ENCODE data around the gene LRIG3.
"Not testable (repeated sequence)": the region's sequence is repeated elsewhere in the genome, so short reads cannot be mapped to it uniquely, and the experiment has no call there.

Gene LRIG3

GRCh38 chr12:58857206-58857605 is 63.1 kb downstream of the LRIG3 start:
- not testable (repeated sequence) for H2AK5ac ChIP-seq (ENCODE audit: low read length, severe bottlenecking); H3K27me3 ChIP-seq (ENCODE audit: control insufficient read depth in 1 of 2, insufficient read depth in 1 of 2, low read length in 2 of 2); H3K18ac ChIP-seq (ENCODE audit: low read depth in 1 of 2, low read length in 2 of 2); H3K79me1 ChIP-seq (replicated peaks; ENCODE audit: low read length, poor library complexity, severe bottlenecking); H2BK5ac ChIP-seq (ENCODE audit: low read depth, low read length, poor library complexity, severe bottlenecking); H3K4me1 ChIP-seq (ENCODE audit: control insufficient read depth, insufficient read depth, low read depth, low read length); H3K23ac ChIP-seq (ENCODE audit: low read length in 2 of 2); H3K9me3 ChIP-seq (ENCODE audit: control insufficient read depth, low read length); H3K4ac ChIP-seq (ENCODE audit: low read depth in 1 of 2, low read length in 2 of 2); DNase-seq; H3K36me3 ChIP-seq (ENCODE audit: control insufficient read depth in 1 of 2, insufficient read depth in 2 of 2, low read depth in 1 of 2, low read length in 2 of 2); H2BK15ac ChIP-seq (ENCODE audit: low read depth, poor library complexity, severe bottlenecking); H4K91ac ChIP-seq (ENCODE audit: low read length); H3K4me2 ChIP-seq (ENCODE audit: low read length, poor library complexity, severe bottlenecking); H3K9ac ChIP-seq (ENCODE audit: low read length); H3K27ac ChIP-seq (ENCODE audit: low read length, poor library complexity, severe bottlenecking); H2BK120ac ChIP-seq (ENCODE audit: low read depth, low read length); H2AFZ ChIP-seq (ENCODE audit: low read depth, low read length); H4K8ac ChIP-seq (ENCODE audit: low read length); H2BK12ac ChIP-seq (ENCODE audit: low read length in 2 of 2); H3K14ac ChIP-seq (ENCODE audit: low read length in 2 of 2); H3K4me3 ChIP-seq (ENCODE audit: insufficient read depth in 1 of 2, low read depth in 1 of 2, low read length in 2 of 2)
- 67% methylated on average over 1 of the region's 1 CpG for WGBS

GRCh38 chr12:58855630-58856029 is 64.7 kb downstream of the LRIG3 start:
- not testable (repeated sequence) for H4K8ac ChIP-seq (ENCODE audit: low read length); H2BK120ac ChIP-seq (ENCODE audit: low read depth, low read length); H3K79me1 ChIP-seq (replicated peaks; ENCODE audit: low read length, poor library complexity, severe bottlenecking); H3K14ac ChIP-seq (ENCODE audit: low read length in 2 of 2); H3K9ac ChIP-seq (ENCODE audit: low read length); H3K27ac ChIP-seq (ENCODE audit: low read length, poor library complexity, severe bottlenecking); H2BK5ac ChIP-seq (ENCODE audit: low read depth, low read length, poor library complexity, severe bottlenecking); H3K36me3 ChIP-seq (ENCODE audit: control insufficient read depth in 1 of 2, insufficient read depth in 2 of 2, low read depth in 1 of 2, low read length in 2 of 2); H4K91ac ChIP-seq (ENCODE audit: low read length); H3K4ac ChIP-seq (ENCODE audit: low read depth in 1 of 2, low read length in 2 of 2); H3K4me3 ChIP-seq (ENCODE audit: insufficient read depth in 1 of 2, low read depth in 1 of 2, low read length in 2 of 2); H3K4me2 ChIP-seq (ENCODE audit: low read length, poor library complexity, severe bottlenecking); H2AK5ac ChIP-seq (ENCODE audit: low read length, severe bottlenecking); H3K27me3 ChIP-seq (ENCODE audit: control insufficient read depth in 1 of 2, insufficient read depth in 1 of 2, low read length in 2 of 2); H3K9me3 ChIP-seq (ENCODE audit: control insufficient read depth, low read length); H3K4me1 ChIP-seq (ENCODE audit: control insufficient read depth, insufficient read depth, low read depth, low read length); H3K18ac ChIP-seq (ENCODE audit: low read depth in 1 of 2, low read length in 2 of 2); H2BK15ac ChIP-seq (ENCODE audit: low read depth, poor library complexity, severe bottlenecking); H2AFZ ChIP-seq (ENCODE audit: low read depth, low read length); DNase-seq; H2BK12ac ChIP-seq (ENCODE audit: low read length in 2 of 2); H3K23ac ChIP-seq (ENCODE audit: low read length in 2 of 2)
- 98% methylated on average over 5 of the region's 5 CpGs for WGBS

DNA sequence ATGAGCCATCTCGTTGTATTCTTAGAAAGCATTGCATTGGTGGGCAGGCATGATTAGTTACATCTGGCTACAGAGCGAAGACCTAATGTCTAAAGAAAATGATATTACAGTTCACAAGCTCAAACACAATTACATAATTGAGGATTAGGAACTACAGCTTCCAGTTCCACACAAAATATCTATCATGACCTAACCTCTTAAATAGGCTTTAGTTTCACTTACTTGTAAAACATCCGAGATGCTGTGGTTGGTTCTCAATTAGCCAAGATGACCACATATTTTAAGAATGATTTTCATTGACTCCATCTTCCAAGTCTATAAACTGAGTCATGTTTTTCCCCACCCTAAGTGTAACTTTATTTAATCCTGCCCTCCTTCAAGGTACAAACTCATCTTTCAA is 69.5 kb downstream of the LRIG3 start:
- DNase-seq, result no peak

DNA sequence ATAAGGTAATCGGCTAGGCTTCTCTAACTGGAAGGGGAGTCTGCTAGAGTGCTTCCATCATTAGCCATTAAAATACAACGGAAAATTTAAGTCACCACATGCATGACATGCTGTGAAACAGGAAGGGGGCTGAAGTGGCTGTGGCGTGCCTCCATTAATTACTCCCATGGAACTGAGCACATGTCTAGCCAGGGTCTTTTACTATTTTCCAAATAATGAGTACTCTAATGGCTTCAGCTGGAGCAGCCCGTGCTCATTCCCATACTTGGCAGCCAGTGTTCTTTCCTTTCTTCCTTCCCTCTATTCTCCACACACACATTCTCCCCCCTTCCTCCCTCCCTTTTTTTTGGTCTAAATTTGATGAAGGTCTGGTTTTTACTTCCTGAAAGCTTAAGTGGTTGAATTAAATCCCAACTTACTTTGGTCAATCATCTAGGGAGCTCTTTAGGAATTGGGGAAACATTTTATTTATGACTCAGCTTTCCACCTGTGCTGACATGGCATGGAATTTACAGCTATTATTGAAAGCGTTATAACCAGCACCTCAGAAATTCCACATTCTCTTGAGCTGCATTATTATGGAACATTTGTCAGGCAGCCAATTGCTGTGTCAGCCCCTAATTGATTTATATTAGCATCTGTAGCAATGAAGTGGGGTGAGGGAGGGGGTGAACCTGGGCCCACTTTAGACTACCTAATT is 72.3 kb downstream of the LRIG3 start:
- H2AFZ ChIP-seq (ENCODE audit: low read depth, low read length), result no peak overlapping the region
- 42% methylated on average over 5 of the region's 5 CpGs for WGBS
- H2AK5ac ChIP-seq (ENCODE audit: low read length, severe bottlenecking), result no peak overlapping the region
- DNase-seq, result no peak
- no peak overlapping the region for H3K27ac ChIP-seq (ENCODE audit: low read length, poor library complexity, severe bottlenecking)
- no peak overlapping the region for H3K14ac ChIP-seq (ENCODE audit: low read length in 2 of 2)
- no peaks in the 10 kb centered on the region for H3K27me3 ChIP-seq (ENCODE audit: control insufficient read depth in 1 of 2, insufficient read depth in 1 of 2, low read length in 2 of 2)
- no peaks in the 10 kb centered on the region for H3K4me1 ChIP-seq (ENCODE audit: control insufficient read depth, insufficient read depth, low read depth, low read length)
- H2BK12ac ChIP-seq (ENCODE audit: low read length in 2 of 2), result no peak overlapping the region
- H4K91ac ChIP-seq (ENCODE audit: low read length), result no peak overlapping the region
- H2BK15ac ChIP-seq (ENCODE audit: low read depth, poor library complexity, severe bottlenecking), result no peak overlapping the region
- H3K4me3 ChIP-seq (ENCODE audit: insufficient read depth in 1 of 2, low read depth in 1 of 2, low read length in 2 of 2), result no peak overlapping the region
- no peak overlapping the region for H2BK120ac ChIP-seq (ENCODE audit: low read depth, low read length)
- H3K18ac ChIP-seq (ENCODE audit: low read depth in 1 of 2, low read length in 2 of 2), result no peak overlapping the region
- no peaks in the 10 kb centered on the region for H3K9me3 ChIP-seq (ENCODE audit: control insufficient read depth, low read length)
- peaks cover 0 to 4% of the 10 kb centered on the region in 2 experiments for H3K36me3 ChIP-seq (ENCODE audit: control insufficient read depth in 1 of 2, insufficient read depth in 2 of 2, low read depth in 1 of 2, low read length in 2 of 2)
- no peaks in the 10 kb centered on the region for H3K79me1 ChIP-seq (replicated peaks; ENCODE audit: low read length, poor library complexity, severe bottlenecking)
- H3K4me2 ChIP-seq (ENCODE audit: low read length, poor library complexity, severe bottlenecking), result no peak overlapping the region
- H2BK5ac ChIP-seq (ENCODE audit: low read depth, low read length, poor library complexity, severe bottlenecking), result no peak overlapping the region
- no peak overlapping the region for H4K8ac ChIP-seq (ENCODE audit: low read length)
- H3K4ac ChIP-seq (ENCODE audit: low read depth in 1 of 2, low read length in 2 of 2), result no peak overlapping the region
- no peak overlapping the region for H3K9ac ChIP-seq (ENCODE audit: low read length)
- no peak overlapping the region for H3K23ac ChIP-seq (ENCODE audit: low read length in 2 of 2)

More for the DNA sequence above, 69.5 kb downstream of the LRIG3 start:
- Histone ChIP-seq H4K91ac (ENCODE audit: low read length) (no peak overlapping the region), H3K4me1 (ENCODE audit: control insufficient read depth, insufficient read depth, low read depth, low read length) (no peaks in the 10 kb centered on the region), H3K27ac (ENCODE audit: low read length, poor library complexity, severe bottlenecking) (no peak overlapping the region), H2BK12ac (ENCODE audit: low read length in 2 of 2) (no peak overlapping the region), H3K36me3 (ENCODE audit: control insufficient read depth in 1 of 2, insufficient read depth in 2 of 2, low read depth in 1 of 2, low read length in 2 of 2) (peaks cover 0 to 4% of the 10 kb centered on the region in 2 experiments), H3K4me2 (ENCODE audit: low read length, poor library complexity, severe bottlenecking) (no peak overlapping the region), H3K9ac (ENCODE audit: low read length) (no peak overlapping the region), H3K4me3 (ENCODE audit: insufficient read depth in 1 of 2, low read depth in 1 of 2, low read length in 2 of 2) (no peak overlapping the region), H4K8ac (ENCODE audit: low read length) (no peak overlapping the region), H2AFZ (ENCODE audit: low read depth, low read length) (no peak overlapping the region), H3K79me1 (replicated peaks; ENCODE audit: low read length, poor library complexity, severe bottlenecking) (no peaks in the 10 kb centered on the region), H3K27me3 (ENCODE audit: control insufficient read depth in 1 of 2, insufficient read depth in 1 of 2, low read length in 2 of 2) (no peaks in the 10 kb centered on the region), H3K18ac (ENCODE audit: low read depth in 1 of 2, low read length in 2 of 2) (no peak overlapping the region), H2BK120ac (ENCODE audit: low read depth, low read length) (no peak overlapping the region), H2AK5ac (ENCODE audit: low read length, severe bottlenecking) (no peak overlapping the region), H3K4ac (ENCODE audit: low read depth in 1 of 2, low read length in 2 of 2) (no peak overlapping the region), H3K23ac (ENCODE audit: low read length in 2 of 2) (no peak overlapping the region), H2BK5ac (ENCODE audit: low read depth, low read length, poor library complexity, severe bottlenecking) (no peak overlapping the region), H3K14ac (ENCODE audit: low read length in 2 of 2) (no peak overlapping the region), H3K9me3 (ENCODE audit: control insufficient read depth, low read length) (no peaks in the 10 kb centered on the region), H2BK15ac (ENCODE audit: low read depth, poor library complexity, severe bottlenecking) (no peak overlapping the region)
- WGBS, result 95% methylated on average over 2 of the region's 3 CpGs
